ENCODE measurements around the gene COL28A1. TPM values are rescaled to one million over a fixed set of nuclear protein-coding genes. Genes with fewer than 3 reads are reported as not detected.
"Not testable (repeated sequence)": the region's sequence is repeated elsewhere in the genome, so short reads cannot be mapped to it uniquely, and the experiment has no call there.

Gene COL28A1
- total RNA-seq, 1 donor from 2014 or later: 9.0 TPM

DNA sequence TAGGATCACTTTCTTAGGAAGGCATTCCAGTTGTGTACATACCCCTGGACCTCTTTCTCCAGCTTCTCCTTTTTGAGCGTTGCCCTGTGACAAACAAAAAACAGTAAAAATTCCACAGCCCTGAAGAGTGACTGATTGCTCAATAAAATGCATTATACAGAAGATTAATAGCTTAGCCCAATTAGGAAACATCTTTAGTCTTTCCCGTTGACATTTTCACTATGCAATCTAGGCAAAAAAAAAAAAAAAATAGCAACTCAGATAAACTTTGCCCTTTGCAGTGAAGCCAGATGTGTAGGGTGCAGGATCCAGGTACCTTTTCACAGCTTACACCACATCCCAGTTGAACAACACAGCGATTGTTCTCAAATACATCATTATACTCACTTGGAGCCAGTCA, 17.9 kb downstream of the COL28A1 start:
- no peak for DNase-seq

DNA sequence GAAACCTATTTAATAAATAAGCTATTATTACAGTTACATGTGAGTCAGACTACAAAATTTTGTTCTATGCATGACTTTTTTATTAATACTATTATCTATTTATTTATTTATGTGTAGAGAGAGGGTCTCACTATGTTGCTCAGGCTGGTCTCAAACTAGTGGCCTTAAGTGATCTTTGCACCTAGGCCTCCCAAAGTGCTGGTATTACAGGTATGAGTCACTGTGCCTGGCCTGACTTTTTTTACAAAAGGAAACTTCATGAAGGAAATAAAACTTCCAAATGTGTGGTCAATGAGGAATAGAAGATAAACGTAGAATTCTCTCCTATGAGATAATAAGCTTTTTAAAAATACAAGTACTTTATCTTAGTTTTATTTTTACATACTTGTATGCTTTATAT, 19.0 kb downstream of the COL28A1 start:
- DNase-seq: no peak

DNA sequence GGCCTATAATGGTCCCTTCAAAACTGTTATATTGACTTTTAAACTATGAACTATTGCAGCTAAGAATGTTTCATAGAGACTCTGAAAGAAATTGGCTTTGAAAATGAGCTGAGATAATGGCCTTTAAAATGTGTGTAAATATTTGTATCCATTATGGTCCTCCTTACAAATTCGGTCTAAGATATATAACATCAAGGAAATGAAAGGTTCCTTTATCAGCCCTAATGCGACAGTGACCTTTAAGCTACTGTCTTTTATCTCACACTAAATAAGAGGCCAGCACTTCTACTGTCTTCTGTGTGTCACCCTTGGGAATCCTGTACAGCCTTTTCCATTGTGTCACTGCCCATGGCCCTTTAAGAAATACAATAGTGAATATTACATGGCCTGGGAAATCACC, 19.5 kb downstream of the COL28A1 start:
- DNase-seq: no peak

DNA sequence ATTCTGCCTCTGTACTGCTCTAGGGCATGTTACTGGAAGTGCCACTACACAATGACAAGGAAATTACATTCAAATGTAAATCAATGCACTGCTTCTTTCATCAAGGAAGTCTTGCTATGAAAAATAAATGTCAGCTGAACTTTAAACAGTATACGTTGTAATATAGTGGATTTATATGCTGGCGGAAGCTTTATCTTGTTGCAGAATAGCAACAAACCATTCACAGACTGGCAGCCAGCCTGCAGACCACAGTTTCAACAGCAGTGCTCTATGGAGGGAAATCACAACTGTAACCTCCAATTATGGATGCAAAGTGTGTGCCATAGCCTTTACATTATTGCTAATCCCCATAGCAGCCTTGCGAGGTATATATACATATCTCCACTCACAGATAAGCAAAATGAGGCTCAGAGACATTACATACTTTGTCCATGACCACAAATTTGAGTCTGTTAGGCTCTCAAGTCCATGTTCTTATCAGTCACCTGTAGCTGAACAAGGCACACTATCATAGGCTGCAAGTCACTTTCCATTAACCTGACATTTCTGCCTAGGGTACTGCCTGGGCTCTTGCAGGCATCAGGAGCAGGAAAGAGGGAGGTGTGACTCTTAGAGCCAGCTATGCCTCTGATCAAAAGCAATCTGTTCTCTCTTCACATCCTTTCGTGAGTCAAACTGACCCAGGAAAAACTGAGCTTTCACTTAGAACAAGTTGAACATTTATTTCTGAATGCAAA, 22.6 kb downstream of the COL28A1 start:
- DNase-seq: no peak

DNA sequence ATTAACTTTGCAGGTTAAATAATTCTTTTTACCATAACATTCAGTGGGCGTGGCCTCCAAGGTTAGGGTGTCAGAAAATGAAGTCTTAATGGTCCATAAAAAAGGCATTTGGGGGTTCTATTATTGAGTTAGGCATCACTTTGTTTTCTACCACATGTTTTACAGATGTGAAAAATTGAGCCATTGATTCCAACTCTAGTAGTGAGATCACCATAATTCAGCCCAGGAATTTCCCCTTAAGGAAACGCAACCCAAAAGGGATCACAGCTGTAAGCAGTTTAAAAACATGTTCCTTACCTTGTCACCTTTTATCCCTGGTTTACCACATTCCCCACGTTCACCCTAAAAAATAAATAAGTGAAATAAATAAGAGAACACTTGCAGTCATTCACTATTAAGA, 24.9 kb downstream of the COL28A1 start:
- DNase-seq: peak; percentile 67

DNA sequence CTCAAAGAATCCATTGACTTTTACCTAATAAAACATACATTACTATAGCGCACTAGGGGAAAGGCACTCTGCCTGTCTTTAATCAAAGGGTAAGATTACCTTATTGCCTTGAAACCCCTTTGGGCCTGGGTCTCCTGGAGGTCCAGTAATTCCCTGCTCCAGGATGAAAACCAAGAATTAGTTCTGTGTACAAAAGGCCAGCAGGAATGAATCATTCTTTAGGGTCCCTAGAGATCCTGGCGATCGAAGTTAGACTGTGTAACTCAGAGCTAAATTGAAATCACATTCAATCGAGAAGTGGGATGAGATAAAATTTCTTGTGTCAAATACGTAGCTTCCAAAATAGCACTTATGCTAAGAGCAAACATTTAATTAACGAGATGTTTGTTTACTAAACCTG, 29.8 kb downstream of the COL28A1 start:
- no peak for DNase-seq

DNA sequence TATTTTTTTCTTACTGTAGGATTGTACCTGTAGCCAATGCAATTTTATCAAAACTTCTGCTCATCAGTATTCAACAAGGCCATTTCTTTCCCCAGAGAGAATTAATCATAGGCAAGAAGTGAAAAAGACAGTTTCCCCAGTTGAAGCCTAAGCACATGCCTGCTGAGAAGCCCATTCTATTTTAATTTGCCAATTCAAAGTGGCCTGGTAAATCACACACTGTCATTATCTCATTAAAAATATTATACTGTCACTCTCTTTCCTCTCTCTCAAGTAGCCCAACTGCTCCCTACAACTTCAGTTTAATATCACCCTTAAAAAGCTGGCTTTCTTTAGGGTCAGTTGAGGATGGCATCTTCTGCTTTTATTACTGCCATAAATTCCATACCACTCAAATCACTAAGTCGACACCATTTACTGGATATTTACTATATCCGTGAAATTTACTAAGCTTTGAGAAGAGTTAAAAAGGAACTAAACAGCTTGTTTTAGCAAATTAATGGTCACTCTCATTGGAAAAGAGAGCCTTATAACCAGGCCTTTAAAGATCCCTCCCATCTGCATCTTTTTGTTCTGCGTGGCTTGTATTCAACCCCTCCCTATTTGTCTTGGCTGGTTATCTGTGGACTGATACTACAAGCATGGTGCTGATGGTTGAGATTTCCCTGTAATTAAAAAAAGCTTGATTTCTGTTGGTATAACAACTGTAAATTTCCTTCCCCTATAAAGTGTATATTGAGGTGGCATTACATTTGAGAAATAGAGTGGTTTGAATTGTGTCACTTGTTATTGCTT, 30.6 kb downstream of the COL28A1 start:
- DNase-seq: no peak

DNA sequence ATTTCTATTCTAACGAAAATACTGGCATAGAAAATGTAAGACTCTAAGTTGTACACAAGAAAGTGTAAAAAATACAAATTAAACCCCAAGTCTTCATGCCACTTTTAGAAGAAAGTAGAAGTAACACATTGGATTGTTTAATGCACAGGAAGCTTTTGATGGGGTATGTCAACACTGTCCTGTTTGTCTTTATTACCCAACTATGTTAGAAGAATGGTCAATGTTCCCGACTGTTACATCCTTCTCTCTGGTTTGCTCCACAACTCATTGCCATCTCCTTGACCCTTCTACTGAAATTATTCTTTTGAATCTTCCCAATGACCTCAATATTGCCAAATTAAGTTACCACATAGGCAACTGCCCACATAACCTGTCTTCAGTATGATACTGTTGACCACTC, 35.8 kb downstream of the COL28A1 start:
- no peak for DNase-seq

DNA sequence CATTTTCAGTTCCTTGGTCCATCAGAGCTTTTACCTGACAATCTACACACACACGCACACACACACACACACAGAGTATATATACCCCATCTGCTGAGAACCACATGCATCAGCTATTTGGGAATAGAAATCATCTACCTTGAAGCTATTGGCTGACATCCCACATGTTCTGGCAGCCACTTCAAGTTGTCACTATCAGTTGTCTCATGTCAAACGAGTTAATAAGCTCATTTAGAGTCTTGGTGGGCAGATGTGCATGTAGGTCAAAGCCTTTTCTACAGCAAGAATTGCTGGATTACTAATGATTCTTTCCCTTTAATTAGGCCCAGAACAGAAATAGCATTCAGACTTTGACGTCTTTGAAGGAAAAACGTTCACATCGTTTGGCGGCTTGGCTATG, 36.8 kb downstream of the COL28A1 start:
- no peak for DNase-seq

DNA sequence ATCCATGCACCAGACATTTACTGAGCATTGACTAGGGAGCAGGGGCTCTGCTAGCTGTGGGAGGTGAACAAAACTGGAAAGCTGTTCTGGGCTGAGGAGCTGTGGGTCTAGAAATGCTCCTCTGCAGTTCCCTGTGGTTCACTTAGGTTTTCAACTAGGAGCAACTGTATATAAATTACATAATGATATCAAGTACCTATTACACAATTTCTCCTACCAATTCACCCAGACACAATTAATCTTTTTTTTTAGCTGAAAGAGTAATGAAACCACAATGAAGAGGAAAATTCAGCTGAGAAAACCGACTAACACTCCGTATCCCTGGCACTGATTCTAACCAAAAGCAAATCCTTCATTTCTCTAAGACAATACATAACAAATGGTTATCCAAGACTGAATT, 39.4 kb downstream of the COL28A1 start:
- DNase-seq: no peak

DNA sequence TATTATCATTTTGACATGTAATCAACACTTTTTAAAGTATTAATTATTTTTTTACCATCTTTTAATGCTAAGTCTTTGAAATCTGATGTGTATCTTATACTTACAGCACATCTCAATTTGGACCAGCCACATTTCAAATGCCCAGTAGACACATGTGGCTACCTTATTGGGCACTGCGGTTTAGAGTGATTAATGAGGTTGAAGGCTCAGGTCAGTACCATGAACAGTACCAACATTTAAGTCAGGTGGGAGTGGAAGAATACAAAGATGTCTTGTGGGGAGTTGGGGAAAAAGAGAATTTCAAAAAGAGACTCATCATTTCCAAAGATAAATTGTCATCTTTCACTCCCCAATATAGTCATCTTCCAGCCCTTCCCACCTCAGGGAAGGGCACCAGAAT, 40.5 kb downstream of the COL28A1 start:
- DNase-seq: no peak

DNA sequence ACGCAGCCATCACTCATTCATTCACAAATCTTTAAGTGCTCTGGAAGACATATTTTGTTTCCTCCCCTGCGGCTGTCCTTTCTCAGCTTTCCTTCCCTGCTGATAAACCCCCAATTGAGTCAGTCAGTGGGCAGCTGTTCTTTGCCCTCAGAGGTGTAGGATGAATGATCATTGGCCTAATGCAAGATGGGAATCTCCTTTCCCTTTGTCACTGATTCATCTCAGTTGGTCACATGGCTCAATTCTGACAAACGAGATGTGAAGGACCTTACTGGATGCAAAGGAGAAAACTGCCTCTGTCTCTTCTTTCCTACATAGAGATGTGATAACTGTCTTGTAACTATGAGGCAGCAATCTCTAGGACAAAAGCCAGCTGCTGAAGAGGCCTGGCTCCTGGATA, 44.6 kb downstream of the COL28A1 start:
- DNase-seq: no peak

DNA sequence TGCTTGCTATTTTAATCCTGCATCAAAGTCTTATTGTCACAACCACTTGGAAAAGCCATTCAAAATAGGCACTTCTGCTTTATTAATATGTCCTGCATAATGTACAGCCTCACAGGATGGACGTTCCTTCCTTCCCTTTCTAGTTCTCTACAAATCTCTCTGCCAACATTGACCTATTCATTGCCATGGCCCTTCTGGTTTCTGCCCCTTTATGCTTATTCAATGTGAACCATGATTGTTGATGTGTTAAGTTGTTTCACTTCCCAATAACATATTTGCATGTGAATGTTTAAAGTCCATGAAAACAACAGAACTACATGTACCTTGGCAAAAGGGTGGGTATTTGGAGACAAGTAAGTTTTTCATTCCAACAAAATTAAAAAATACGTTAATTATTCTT, 45.7 kb downstream of the COL28A1 start:
- no peak for DNase-seq

DNA sequence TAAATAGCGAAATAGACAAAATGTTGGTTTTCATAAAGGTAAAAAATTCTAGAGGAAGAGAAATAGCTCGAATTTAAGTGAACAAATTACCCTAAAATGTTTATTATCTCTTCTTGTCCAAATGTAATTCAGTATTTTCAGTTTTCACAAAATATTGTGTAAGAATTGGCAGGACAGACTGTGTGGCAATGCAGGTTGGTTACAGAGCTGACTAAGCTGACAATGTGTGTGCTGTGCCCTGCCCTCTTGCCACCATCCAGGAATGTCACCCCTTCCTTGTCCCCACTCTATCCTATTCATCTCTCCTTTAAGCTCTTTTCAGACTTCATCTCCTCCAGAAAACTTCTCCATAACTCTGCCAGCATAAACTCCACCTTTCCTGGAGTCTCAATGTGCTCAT, 46.1 kb downstream of the COL28A1 start:
- DNase-seq: no peak

DNA sequence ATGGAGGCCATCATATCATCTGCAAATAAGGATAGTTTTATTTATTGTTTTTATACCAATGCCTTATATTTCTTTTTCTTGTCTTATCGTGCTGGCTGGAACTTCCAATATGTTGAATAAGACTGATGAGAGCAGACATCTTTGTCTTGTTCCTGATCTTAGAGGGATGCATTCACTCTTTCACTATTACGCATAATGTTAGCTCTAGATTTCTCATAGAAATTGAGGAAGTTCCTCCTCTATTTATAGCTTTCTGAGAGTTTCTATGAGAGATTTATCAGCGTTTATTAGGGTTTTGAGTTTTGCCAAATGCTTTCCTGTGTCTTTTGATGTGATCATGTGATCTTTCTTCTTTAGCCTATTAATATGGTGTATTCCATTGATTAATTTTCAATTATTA, 49.3 kb downstream of the COL28A1 start:
- DNase-seq: no peak

DNA sequence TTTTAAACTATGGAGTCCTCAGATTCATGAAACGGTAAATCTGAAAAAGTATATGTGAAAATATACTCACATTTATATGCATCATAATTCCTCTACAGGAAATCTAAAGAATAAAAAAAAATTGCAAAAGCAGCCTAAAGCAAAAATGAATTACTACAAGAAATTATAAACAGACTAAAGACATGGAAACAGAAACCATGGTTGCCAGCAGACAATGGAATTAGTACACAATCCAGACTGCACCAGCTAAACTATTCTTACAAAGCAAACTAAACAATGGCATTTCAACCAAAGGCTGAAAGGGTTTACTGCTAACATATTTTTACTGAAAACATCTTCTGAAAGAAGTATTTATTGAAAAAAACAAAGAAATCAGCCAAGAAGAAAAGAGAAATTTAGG, 51.6 kb downstream of the COL28A1 start:
- DNase-seq: no peak

DNA sequence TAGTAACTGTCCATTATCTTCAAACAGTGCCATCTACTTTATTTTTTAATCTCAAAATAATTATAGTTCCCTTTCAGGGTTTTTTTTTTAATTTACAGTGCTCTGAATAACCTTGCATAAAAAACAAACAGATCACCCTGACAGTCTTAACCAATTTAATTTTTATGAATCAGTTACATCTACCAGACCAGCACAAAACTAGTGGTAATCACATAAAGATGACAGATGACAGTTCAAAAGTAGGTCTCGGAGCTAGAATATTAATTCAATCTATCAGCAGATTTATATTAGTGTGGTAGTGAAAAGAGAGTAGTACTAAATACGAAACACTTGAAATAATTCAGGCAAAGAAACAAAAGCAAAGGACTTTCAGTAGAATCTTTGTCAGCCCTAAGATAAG, 53.9 kb downstream of the COL28A1 start:
- DNase-seq: no peak

DNA sequence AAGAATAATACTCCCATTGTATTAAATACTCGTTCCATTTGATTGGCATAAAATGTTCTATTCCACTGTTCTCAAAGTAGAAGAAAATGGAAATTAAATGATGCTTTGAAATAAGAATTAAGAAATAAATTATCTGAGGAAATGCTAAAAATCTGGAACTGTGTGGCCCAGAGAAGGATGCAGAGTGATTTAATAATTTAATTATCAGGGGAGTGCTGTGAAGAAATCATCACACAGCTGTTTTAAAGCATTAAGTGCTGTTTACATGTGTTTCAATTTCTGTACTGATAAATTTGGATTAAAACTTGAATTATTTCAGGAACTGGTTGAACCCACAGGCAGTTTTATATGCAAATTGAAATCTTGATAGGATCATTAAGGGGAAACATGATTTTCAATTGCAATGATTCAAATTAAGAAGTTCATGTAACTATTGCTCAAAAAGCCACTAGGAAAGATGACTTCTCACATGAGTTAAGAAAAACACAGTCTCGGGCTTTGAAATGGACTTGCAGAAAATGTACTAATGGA, 56.3 kb downstream of the COL28A1 start:
- no peak for DNase-seq

DNA sequence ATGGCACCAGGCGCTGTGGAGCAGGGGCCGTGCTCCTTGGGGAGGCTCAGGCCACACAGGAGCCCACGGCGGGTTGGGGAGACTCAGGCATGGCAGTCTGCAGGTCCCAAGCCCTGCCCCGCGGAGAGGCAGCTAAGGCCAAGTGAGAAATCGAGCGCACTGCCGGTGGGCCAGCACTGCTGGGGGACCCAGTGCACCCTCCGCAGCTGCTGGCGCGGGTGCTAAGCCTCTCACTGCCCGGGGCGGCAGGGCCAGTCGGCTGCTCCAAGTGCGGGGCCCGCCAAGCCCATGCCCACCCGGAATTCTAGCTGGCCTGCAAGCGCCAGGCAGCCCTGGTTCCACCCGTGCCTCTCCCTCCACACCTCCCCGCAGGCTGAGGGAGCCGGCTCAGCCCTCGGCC, 57.1 kb downstream of the COL28A1 start:
- DNase-seq: no peak

DNA sequence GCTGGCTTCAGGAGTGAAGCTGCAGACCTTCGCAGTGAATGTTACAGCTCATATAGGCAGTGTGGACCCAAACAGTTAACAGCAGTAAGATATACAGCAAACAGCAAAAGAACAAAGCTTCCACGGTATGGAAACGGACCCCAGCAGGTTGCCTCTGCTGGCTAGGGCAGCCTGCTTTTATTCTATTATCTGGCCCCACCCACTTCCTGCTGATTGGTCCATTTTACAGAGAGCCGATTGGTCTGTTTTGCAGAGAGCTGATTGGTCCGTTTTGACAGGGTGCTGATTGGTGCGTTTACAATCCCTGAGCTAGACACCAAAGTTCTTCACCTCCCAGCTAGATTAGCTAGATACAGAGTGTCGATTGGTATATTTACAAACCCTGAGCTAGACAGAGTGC, 58.0 kb downstream of the COL28A1 start:
- not testable (repeated sequence) for DNase-seq

DNA sequence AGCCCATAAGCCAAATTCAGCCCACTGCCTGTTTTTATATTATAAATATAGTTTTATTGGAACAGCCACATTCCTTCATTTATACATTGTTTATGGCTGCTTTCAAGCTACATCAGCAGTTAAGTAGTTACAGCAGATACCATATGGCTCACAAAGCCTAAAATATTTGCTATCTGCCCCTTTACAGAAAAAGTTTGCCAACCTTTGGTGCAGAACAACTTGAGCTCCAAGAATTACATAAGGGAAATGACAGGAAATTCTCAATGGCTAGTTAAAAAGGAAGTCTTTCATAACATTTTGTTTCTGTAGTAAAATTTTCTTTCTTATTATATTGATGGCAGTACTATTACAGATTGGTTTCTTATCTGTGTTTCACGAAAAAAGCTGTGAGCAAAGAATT, 59.3 kb downstream of the COL28A1 start:
- no peak for DNase-seq

DNA sequence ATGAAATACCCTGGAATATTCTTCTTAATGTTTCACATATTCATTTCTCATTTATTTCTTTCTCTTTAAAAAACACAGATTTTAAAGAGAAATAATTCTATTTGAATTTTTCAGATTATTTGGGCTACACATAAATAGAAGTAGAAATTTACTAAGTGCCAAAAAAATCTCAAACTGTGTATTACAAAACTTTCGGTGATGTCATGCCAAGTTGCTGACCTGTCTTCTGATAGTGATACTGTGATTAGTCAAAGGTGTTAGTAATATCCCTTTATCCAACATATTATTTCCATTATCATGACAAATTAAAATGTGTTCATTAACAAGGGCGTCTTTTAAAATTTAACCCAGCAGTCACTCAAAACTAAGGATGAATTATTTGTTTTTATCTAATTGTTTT, 60.1 kb downstream of the COL28A1 start:
- DNase-seq: no peak

DNA sequence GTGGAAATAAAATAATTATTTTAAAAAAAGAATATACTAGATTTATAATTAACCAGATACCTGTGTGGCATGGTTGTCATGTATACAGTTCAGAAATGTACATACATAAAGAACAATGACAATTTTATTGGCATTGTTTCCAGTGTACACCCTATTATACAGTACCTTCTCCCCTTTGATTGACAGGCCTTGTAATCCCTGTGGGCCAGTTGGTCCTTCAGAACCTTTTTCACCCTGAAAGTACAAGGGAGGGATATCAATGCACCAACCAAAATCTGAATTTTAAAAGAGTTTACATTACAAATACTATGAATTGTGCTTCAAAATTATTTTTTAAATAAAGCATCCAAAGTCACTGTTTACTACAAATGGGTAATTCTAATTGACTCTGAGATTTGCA, 61.2 kb downstream of the COL28A1 start:
- no peak for DNase-seq

All from skin of body (tissue), 2 donors.